ENCODE results near the gene SLC8A3. TPM values are rescaled to one million over a fixed set of nuclear protein-coding genes. Genes with fewer than 3 reads are reported as not detected.

The SLC8A3 gene
- polyA plus RNA-seq, 1 donor, result 5.8 TPM

Other genes with a start within 250 kb of the SLC8A3 start
- 38.5 TPM for gene COX16, start 170.7 kb upstream of the SLC8A3 start, polyA plus RNA-seq (ENCODE audit: insufficient read length)
- gene SYNJ2BP, start 228.1 kb upstream of the SLC8A3 start, polyA plus RNA-seq (ENCODE audit: insufficient read length), result 24.9 TPM

All from hindlimb muscle (tissue), 1 donor.